ENCODE measurements around the gene PTBP1. TPM values are rescaled to one million over a fixed set of nuclear protein-coding genes. Genes with fewer than 3 reads are reported as not detected.

Gene PTBP1
- total RNA-seq (2014; rRNA removed): 425 and 475 TPM in 2 replicates
- 609 TPM for polyA plus RNA-seq (2012)

DNA sequence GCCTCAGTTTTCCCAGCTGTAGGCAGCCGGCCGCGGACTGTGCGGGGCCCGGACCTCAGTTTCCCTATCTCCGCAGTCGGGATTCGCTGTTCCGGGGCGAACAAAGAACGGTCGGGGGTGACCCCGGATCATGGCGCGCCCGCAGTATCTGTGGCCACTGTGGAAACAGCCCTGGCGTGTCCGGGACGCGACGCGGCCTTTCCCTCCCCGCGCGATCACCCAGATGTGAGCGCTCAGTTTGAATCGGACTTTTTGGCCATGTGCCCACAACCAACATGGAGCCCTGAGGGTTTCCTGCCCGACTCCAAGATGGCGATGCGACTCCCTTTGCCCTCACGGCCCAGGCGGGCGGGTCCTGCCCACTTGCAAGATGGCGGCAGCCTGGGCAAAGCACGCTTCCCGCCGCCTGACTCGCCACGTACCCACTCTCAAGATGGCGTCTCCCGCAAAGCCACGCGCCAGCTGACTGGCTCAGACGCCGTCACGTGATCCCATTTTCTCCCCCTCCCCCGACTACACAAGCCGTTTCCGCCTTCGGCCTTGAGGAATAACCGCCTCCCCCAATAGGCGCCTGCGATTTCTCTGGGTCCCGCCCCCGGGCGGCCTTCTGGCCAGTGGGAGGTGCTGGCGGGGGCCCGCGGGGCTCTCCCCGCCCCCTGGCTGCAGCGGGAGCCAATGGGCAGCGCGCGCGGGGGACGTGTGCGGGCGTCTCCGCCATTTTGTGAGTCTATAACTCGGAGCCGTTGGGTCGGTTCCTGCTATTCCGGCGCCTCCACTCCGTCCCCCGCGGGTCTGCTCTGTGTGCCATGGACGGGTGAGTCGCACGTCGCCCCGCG, at the start of gene PTBP1:
Gene PTBP1 (plus strand): TSS at position 761 of the 836 bp plus-strand sequence. CDS start 46 bp downstream, at position 807.
- peak; percentile 100 for DNase-seq (ENCODE audit: low read depth)

DNA sequence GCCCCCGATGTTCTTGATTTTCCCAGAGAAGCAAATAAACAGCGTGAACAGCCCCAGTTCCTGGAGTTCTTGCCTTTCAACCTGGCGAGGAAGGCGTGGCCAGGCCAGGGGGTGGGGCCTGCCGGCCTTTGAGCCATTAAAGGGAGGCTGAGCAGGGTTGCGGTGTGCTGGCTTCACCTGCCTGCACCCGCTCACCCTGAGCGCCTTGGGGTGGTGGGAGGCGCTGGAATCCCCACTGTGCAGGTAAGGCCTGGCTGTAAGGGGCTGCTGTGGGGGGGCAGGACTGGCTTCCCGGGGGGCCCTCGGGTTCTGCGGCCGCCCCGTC, 49.0 kb upstream of the PTBP1 start:
- DNase-seq (ENCODE audit: low read depth): no peak

DNA sequence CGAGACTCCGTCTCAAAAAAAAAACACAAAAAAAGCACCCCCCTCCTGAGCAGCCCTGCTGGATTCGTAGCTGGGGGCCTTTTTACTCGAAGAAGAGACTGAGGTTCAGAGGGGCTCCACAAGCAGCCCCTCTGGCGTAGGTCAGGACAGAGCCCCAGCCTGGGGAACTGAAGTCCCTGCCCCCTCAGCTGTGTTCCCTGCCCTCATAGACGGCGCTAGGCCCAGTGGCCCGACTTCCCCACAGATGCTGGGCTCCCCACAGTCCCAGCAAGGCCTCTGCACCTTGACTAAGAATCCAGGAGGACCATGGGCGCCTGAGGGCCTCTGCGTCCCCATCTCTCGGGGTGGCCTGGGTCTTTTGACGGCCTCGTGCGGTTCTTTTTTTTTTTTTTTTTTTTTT, 47.4 kb upstream of the PTBP1 start:
- DNase-seq (ENCODE audit: low read depth): no peak

DNA sequence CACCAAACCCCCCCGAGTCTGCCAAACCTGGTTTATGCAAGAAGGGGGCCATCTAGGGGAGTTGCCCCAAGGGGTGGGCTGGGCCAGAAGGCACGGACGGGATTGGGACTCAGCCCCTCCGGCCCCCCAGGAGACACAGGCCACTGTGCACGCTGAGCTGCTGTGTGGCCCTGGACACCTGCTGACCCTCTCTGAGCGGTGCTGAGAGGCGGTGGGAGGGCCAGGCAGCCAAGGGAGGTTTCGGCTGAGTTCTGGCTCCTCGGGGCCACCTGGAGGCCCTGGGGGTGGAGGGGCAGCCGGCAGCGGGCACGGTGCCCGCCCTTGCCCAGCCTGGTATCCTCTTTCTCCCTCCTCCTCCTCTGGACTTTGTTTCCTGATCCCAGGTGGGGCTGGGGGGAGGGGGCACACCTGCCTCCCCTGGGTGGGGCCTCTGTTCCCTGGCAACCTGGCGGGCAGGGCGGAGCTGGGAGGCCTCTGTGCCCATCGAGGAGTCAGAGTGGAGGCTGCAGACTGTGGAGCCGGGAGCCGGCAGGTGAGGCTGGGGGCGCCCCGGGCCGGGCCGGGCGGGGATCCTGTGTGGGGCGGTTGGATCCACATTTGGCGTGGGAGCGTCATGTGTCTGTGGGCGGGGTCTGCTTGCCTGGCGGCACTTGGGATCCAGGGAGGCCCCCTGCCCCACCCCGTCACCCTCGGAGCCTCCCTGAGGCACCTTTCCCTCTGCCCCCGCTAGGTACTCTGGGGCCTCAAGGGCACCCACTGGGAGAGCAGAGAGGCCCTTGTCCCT, 46.4 kb upstream of the PTBP1 start, which contains the start of gene MISP:
Gene MISP (plus strand): TSS at position 473 of the 784 bp plus-strand sequence. CDS start 5,835 bp downstream, outside the sequence.
- no peak for DNase-seq (ENCODE audit: low read depth)

DNA sequence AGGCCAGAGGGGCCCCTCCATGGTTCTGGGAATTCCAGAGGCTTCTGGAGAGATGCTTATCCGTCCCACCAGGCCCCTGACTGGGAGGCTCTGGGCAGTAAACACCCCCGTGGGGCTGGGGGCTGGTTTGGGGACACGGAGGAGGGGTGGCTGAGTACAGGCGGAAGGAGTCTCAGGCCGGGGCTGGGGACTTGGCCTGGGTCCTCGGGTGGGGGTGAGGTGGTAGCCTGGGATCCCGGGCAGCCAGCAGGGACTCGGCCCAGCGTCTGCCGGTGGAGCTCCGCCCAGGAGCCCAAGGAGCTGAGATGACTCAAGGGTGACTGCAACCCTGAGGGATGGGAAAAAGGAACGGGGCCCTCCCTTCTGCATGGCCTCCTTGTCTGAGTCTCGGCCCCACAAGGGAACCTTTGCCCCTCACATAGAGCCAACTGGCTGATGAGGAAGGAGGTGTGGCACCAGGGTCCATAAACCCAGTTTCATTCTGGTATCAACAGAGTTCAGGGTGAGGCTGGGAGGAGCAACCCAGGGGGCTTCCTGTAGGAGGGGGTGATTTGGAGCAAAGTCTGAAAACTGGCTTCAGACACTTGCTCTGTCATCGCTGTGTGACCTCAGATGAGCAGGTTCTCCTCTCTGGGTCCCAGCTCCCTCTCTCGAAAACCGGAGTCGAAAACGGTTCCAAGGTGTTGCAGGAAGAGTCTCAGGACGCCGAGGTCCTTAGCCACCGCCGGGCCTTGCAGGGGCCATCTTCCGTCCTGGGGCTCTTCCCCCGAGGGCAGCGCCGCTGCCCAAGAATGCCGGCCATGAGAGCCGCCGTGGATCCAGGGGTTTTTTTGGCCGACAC, 45.5 kb upstream of the PTBP1 start:
- DNase-seq (ENCODE audit: low read depth): peak; percentile 86

DNA sequence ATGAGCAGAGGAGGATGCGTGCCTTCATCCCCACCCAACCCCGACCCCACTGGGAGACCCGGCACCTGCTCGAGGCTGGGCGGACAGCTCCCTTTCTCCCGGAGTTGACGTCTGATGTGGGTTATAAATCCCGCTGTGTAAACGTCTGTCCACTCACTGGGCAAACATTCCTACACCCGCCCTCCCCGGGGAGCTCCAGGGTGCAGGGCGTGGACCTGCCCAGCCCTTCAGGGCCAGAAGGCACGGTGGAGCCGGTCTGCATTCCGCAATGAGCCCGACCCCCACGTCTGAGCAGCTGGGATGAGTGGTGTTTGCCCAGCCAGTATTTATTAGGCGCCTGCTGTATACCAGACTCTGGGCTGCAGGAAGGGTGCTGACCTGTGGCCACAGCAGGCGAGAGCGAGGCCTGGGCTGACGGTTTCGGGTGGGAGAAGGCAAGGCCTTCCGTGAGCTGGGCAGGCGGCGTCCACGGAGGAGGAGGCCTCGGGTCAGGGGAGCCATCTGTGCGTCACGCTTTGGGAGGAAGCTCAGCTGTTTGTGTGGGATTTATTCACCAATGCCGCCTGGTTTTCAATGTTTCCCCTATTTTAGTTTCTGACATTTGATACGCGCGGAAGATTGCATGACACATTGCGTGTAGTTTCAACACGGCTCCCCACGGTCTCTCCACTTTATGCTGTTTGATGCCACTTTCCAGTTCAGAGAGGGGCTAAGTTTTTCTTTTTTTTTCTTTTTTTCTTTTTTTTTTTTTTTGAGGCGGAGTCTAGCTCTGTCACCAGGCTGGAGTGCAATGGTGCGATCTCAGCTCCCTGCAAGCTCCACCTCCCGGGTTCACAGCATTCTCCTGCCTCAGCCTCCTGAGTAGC, 44.4 kb upstream of the PTBP1 start:
- DNase-seq (ENCODE audit: low read depth): peak; percentile 97

DNA sequence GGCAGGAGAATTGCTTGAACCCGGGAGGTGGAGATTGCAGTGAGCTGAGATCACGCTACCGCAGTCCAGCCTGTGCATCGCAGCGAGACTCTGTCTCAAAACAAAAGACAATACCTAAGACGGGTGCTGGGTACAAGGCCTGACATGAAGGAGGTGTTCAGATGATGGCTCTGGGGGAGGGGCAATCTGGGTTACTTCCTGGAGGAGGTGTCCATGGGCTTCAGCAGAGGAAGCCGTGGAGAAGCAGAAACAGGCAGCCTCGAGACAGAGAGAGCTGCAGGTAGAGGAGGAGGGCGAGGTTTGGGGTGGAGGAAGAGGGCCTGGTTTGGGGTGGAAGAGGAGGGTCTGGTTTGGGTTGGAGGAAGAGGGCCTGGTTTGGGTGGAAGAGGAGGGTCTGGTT, 42.7 kb upstream of the PTBP1 start:
- DNase-seq (ENCODE audit: low read depth): no peak

DNA sequence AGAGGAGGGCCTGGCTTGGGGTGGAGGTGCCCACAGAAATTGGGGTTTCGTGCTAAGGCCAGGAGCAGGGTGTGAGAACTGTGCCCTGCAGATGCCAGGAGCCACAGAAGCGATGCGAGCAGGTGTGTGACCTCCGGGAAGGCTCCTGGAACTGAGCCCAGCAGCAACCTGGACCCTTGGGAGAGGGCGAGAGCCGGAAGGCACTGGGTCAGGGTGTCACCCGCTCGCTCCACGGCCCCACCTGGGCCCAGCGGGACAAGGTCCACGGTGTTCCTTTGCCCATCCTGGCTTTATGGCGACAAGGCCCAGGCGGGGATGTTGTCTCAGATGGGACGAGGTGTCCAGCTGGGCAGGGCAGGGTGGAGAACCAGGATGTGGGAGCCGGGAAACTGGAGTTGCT, 42.2 kb upstream of the PTBP1 start:
- no peak for DNase-seq (ENCODE audit: low read depth)

DNA sequence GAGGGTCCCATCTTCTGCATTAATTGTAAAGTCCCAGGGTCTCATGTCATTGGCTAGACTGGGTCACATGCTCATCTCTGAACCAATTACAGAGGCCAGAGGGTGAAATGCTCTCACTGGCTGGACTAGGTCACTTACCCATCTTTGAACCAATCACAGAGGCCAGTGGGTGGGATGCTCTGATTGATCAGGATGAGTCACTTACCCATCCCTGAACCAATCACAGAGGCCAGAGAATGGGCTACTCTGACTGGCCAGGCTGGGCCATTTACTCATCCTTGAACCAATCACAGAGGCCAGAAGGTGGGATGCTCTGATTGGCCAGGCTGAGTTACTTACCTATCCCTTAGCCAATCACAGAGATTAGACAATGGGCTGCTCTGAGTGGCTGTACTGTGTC, 41.0 kb upstream of the PTBP1 start:
- peak; percentile 67 for DNase-seq (ENCODE audit: low read depth)

DNA sequence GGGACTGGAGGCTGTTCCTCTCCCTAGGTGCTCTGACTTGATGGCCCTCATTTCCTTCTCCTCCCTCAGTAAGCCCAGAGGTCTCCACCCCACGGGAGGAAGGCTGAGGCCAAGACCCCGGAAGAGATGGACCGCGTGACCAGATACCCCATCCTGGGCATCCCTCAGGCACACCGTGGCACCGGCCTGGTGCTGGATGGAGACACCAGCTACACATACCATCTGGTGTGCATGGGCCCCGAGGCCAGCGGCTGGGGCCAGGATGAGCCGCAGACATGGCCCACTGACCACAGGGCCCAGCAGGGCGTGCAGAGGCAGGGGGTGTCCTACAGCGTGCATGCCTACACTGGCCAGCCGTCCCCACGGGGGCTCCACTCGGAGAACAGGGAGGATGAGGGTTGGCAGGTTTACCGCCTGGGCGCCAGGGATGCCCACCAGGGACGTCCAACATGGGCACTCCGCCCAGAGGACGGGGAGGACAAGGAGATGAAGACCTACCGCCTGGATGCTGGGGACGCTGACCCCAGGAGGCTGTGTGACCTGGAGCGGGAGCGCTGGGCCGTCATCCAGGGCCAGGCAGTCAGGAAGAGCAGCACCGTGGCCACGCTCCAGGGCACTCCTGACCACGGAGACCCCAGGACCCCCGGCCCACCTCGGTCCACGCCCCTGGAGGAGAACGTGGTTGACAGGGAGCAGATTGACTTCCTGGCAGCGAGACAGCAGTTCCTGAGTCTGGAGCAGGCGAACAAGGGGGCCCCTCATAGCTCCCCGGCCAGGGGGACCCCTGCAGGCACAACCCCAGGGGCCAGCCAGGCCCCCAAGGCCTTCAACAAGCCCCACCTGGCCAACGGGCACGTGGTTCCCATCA, 40.2 kb upstream of the PTBP1 start:
- DNase-seq (ENCODE audit: low read depth): no peak

DNA sequence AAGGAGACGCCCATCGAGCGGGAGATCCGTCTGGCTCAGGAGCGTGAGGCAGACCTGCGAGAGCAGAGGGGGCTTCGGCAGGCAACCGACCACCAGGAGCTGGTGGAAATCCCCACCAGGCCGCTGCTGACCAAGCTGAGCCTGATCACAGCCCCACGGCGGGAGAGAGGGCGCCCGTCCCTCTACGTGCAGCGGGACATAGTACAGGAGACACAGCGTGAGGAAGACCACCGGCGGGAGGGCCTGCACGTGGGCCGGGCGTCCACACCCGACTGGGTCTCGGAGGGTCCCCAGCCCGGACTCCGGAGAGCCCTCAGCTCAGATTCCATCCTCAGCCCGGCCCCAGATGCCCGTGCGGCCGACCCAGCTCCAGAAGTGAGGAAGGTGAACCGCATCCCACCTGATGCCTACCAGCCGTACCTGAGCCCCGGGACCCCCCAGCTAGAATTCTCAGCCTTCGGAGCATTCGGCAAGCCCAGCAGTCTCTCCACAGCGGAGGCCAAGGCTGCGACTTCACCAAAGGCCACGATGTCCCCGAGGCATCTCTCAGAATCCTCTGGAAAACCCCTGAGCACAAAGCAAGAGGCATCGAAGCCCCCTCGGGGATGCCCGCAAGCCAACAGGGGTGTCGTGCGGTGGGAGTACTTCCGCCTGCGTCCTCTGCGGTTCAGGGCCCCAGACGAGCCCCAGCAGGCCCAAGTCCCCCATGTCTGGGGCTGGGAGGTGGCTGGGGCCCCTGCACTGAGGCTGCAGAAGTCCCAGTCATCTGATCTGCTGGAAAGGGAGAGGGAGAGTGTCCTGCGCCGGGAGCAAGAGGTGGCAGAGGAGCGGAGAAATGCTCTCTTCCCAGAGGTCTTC, 39.2 kb upstream of the PTBP1 start:
- DNase-seq (ENCODE audit: low read depth): no peak

DNA sequence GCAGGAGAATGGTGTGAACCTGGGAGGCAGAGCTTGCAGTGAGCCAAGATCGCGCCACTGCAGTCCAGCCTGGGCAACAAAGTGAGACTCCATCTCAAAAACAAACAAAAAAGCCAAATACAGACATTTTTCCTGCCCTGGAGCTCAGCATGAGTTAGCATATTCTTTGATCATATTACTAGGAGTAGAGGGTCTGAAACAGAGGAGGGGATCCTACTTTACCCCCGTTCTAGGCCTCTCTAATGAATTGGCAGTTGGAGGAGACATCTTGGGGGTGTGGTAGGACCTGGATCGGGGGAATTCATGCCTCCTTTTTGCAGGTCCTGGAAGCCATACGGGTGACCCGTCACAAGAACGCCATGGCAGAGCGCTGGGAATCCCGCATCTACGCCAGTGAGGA, 34.1 kb upstream of the PTBP1 start:
- no peak for DNase-seq (ENCODE audit: low read depth)

DNA sequence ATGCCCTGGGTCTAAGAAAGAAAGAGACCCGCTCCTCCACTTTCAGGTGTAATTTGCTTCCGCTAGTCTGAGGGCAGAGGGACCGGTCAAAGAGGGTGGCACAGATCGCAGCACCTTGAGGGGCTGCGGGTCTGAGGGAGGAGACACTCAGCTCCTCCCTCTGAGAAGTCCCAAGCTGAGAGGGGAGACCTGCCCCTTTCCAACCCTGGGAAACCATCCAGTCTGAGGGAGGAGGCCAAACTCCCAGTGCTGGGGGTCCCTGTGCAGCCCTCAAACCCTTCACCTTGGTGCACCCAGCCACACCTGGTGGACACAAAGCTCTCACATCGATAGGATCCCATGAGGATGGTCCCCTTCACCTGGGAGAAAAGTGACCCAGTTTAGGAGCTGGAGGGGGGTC, 33.4 kb upstream of the PTBP1 start:
- no peak for DNase-seq (ENCODE audit: low read depth)

DNA sequence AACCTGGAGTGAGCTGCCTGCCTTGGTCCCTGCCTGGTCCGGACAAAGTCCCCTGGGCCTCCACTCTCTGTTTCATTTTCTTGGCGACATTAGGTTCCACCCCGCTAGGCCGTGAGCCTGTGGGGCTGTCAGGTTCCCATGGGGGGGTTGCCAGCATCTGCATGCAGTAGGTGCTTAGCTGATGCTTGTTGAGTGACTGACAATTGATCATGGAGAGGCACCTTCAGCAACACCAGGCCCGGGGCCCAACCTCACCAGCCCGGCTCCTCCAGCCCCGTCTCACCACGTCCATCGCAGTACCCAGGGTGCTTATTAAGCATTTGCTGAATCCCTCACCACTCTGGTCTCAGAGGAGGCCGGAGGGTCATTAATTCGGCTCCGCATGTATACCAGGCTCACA, 33.0 kb upstream of the PTBP1 start:
- DNase-seq (ENCODE audit: low read depth): no peak

DNA sequence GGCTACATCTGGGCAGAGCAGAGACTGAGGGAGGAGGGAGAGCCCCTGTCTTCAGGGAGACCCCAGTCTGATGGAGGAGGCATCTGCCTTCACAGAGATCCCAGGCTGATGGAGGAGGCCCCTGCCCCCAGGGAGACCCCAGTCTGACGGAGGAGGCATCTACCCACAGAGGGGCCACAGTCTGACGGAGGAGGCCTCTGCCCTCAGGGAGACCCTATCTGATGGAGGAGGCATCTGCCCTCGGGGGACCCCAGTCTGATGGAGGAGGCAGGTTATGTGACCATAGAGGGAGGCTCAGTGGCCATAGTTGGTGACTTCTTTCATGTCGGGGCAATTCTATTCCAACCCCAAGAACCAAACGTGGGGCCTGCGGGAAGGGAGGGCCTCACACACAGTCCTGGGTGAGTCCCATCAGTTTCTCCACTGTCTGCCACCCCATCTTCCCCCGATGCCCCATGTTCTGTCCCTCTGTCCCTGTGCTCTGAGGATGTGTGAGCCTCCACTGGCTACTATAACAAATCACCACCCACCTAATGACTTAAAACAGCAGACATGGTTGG, 32.0 kb upstream of the PTBP1 start:
- DNase-seq (ENCODE audit: low read depth): no peak

DNA sequence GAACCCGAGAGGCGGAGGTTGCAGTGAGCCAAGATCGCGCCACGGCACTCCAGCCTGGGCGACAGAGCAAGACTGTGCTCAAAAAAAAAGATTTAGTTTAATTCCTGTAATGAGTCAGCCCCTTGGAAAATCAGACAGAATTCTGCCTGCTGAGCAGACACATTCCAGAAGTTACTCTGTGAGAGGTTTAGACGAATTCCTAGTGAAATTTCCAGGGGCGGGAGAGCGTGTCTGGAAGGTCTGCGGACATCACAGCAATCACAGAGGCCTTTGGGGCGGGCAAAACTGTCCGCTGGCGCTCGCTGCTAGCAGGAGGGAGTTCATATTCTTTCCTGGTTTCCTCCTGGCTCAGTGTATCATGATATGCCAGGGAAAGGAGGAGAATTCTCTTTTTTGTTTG, 28.8 kb upstream of the PTBP1 start:
- peak; percentile 72 for DNase-seq (ENCODE audit: low read depth)

DNA sequence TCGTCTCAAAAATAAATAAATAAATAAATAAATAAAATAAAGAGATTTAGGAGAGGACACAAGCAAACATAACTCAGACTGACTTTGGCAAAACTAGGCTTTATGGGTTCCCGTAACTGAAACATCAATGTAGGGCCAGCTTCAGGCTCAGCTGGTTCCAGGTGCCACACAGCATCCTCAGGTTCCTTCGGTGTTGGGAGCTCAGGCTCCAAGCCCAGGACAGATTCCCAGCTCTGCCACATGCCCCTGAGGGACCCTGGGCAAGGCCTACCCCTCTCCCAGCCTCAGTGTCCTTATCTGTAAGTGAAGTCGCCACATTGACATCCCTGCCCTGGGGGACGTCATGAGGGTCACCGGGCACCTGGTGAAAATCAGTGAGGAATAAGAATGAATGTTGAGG, 27.6 kb upstream of the PTBP1 start:
- no peak for DNase-seq (ENCODE audit: low read depth)

DNA sequence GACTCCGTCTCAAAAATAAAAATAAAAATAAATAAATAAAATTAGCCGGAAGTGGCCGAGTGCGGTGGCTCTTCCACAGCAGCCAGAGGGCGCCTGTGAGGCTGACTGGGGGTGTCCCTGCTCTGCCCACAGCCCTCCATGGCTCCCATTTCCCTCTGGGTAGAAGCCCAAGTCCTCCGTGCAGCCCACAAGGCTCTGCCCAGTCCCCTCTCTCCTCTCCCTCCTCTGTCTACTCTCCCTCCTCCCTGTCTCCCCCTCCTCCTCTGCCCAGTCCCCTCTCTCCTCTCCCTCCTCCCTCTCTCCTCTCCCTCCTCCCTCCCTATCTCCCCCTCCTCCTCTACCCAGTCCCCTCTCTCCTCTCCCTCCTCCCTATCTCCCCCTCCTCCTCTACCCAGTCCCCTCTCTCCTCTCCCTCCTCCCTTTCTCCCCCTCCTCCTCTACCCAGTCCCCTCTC, 25.9 kb upstream of the PTBP1 start:
- DNase-seq (ENCODE audit: low read depth): peak; percentile 52

DNA sequence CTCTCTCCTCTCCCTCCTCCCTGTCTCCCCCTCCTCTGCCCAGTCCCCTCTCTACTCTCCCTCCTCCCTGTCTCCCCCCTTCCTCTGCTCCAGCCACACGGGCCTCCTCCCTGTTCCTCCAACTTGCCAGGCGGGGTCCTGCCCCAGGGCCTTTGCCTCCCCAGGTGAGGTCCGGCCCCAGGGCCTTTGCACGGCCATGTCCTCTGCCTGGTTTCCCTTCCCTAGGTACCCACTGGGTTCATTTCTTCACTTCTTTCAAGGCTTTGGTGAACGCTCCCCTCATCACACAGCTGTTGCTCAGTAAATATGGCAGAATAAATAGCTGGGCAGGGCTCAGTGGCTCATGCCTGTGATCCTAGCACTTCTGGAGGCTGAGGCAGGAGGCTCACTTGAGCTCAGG, 25.2 kb upstream of the PTBP1 start:
- no peak for DNase-seq (ENCODE audit: low read depth)

Measured in LHCN-M2 (cell line).